Measurements from ENCODE around the gene OR12D3. TPM values are rescaled to one million over a fixed set of nuclear protein-coding genes. Genes with fewer than 3 reads are reported as not detected.
A peak's percentile ranks its signal among the peaks of the same experiment; 100 is the strongest.

The OR12D3 gene
- total RNA-seq, 1 experiment from 2014 or later, result not detected

GRCh38 chr6:29388533-29388932 is 13.4 kb upstream of the OR12D3 start:
- Mint-ChIP-seq H3K9me3 (ENCODE audit: low read depth, unreplicated experiment) (peaks cover 4% of the 10 kb centered on the region), H3K27ac (ENCODE audit: unreplicated experiment) (no peak overlapping the region), H3K4me3 (ENCODE audit: low read depth, unreplicated experiment) (no peak overlapping the region), H3K4me1 (ENCODE audit: low read depth, unreplicated experiment) (no peaks in the 10 kb centered on the region), H3K36me3 (ENCODE audit: insufficient read depth, unreplicated experiment) (no peaks in the 10 kb centered on the region), H3K27me3 (ENCODE audit: unreplicated experiment) (no peaks in the 10 kb centered on the region)
- intact Hi-C loops (cut with micrococcal nuclease; ENCODE audit: unreplicated experiment), result no loop called here
- DNase-seq, result no peak
- TF ChIP-seq CTCF (IDR thresholded peaks at IDR 0.05; ENCODE audit: unreplicated experiment), result no peak
- CTCF ChIA-PET, result interaction anchor here (0.7 kb wide), 1 partner anchor 122 kb away, joined by 3 read pairs; no protein-coding TSS in a partner anchor
- no TSS peak for BruUV-seq (replicated peaks)

- no TSS peak for BruUV-seq (replicated peaks)
- Mint-ChIP-seq H3K4me1 (ENCODE audit: low read depth, unreplicated experiment) (no peaks in the 10 kb centered on the region), H3K9me3 (ENCODE audit: low read depth, unreplicated experiment) (no peaks in the 10 kb centered on the region), H3K36me3 (ENCODE audit: insufficient read depth, unreplicated experiment) (no peaks in the 10 kb centered on the region), H3K27ac (ENCODE audit: unreplicated experiment) (no peak overlapping the region), H3K4me3 (ENCODE audit: low read depth, unreplicated experiment) (no peak overlapping the region), H3K27me3 (ENCODE audit: unreplicated experiment) (no peaks in the 10 kb centered on the region)
- TF ChIP-seq CTCF (IDR thresholded peaks at IDR 0.05; ENCODE audit: unreplicated experiment), result no peak
- peak; percentile 29 for DNase-seq
- CTCF ChIA-PET, result interaction anchor here (0.6 to 1.4 kb wide), 6 partner anchors 18 to 277 kb away, joined by 3 to 5 read pairs (median 3); no protein-coding TSS in a partner anchor
- intact Hi-C loops (cut with micrococcal nuclease; ENCODE audit: unreplicated experiment), result loop anchor here (1.0 to 5.0 kb wide), 3 partner anchors 213 to 321 kb away; no protein-coding TSS in a partner anchor
Observed at GRCh38 chr6:29376003-29376402, 912 bp upstream of the OR12D3 start.

GRCh38 chr6:29368765-29369164 is 6.3 kb downstream of the OR12D3 start, which contains the start of gene OR5V1:
TSS of gene OR5V1 (minus strand) at chr6:29368865. CDS start at chr6:29356195, 12,670 bp downstream.
- no TSS peak for BruUV-seq (replicated peaks)
- no peak for DNase-seq
- Mint-ChIP-seq H3K27ac (ENCODE audit: unreplicated experiment) (no peak within 1 kb of the TSS), H3K36me3 (ENCODE audit: insufficient read depth, unreplicated experiment) (no peaks in the 10 kb centered on the region), H3K4me1 (ENCODE audit: low read depth, unreplicated experiment) (no peaks in the 10 kb centered on the region), H3K4me3 (ENCODE audit: low read depth, unreplicated experiment) (no peak within 1 kb of the TSS), H3K9me3 (ENCODE audit: low read depth, unreplicated experiment) (no peaks in the 10 kb centered on the region), H3K27me3 (ENCODE audit: unreplicated experiment) (no peaks in the 10 kb centered on the region)
- intact Hi-C loops (cut with micrococcal nuclease; ENCODE audit: unreplicated experiment), result no loop called here
- CTCF ChIA-PET, result interaction anchor here (1.1 kb wide), 1 partner anchor 13 kb away, joined by 3 read pairs; no protein-coding TSS in a partner anchor
- no peak for TF ChIP-seq CTCF (IDR thresholded peaks at IDR 0.05; ENCODE audit: unreplicated experiment)

GRCh38 chr6:29355603-29356002 is 19.5 kb downstream of the OR12D3 start:
- no peak overlapping the region for H3K4me3 Mint-ChIP-seq (ENCODE audit: low read depth, unreplicated experiment)
- H3K27ac Mint-ChIP-seq (ENCODE audit: unreplicated experiment), result no peak overlapping the region

More at GRCh38 chr6:29355603-29356002, 19.5 kb downstream of the OR12D3 start:
- TF ChIP-seq CTCF (IDR thresholded peaks at IDR 0.05; ENCODE audit: unreplicated experiment), result no peak
- no peaks in the 10 kb centered on the region for H3K4me1 Mint-ChIP-seq (ENCODE audit: low read depth, unreplicated experiment)
- intact Hi-C loops (cut with micrococcal nuclease; ENCODE audit: unreplicated experiment), result no loop called here
- no peak for DNase-seq
- CTCF ChIA-PET, result no interaction called here
- no peaks in the 10 kb centered on the region for H3K27me3 Mint-ChIP-seq (ENCODE audit: unreplicated experiment)
- H3K36me3 Mint-ChIP-seq (ENCODE audit: insufficient read depth, unreplicated experiment), result no peaks in the 10 kb centered on the region
- peaks cover 8% of the 10 kb centered on the region for H3K9me3 Mint-ChIP-seq (ENCODE audit: low read depth, unreplicated experiment)
- no TSS peak for BruUV-seq (replicated peaks)

All from Calu3 (cell line).